ENCODE measurements around the gene EGFL7.

Gene EGFL7

GRCh38 chr9:136685790-136686533 lies 23.2 kb downstream of the EGFL7 start:
- no peak for DNase-seq

DNA sequence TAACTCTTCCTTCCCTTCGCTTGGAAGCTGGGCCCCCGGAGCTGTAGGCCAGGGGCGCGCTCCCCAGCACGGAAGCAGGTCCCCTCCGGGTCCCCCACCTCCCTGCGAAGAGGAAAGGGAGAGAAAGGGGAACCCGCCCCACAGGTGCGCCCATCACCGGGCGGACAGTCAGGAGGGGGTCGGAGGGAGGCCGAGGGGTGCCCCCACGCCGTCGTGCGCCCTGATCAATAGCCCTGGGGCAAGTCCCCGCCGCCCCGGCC lies 23.7 kb downstream of the EGFL7 start:
- no peak for DNase-seq

GRCh38 chr9:136686794-136687711 lies 24.3 kb downstream of the EGFL7 start, which contains the start of gene AGPAT2:
Gene AGPAT2, minus strand, starts transcription at chr9:136687457. Its CDS starts 100 bp downstream, at chr9:136687357.
- DNase-seq, result peak; percentile 88

GRCh38 chr9:136687721-136688223 lies 25.1 kb downstream of the EGFL7 start:
- no peak for DNase-seq

DNA sequence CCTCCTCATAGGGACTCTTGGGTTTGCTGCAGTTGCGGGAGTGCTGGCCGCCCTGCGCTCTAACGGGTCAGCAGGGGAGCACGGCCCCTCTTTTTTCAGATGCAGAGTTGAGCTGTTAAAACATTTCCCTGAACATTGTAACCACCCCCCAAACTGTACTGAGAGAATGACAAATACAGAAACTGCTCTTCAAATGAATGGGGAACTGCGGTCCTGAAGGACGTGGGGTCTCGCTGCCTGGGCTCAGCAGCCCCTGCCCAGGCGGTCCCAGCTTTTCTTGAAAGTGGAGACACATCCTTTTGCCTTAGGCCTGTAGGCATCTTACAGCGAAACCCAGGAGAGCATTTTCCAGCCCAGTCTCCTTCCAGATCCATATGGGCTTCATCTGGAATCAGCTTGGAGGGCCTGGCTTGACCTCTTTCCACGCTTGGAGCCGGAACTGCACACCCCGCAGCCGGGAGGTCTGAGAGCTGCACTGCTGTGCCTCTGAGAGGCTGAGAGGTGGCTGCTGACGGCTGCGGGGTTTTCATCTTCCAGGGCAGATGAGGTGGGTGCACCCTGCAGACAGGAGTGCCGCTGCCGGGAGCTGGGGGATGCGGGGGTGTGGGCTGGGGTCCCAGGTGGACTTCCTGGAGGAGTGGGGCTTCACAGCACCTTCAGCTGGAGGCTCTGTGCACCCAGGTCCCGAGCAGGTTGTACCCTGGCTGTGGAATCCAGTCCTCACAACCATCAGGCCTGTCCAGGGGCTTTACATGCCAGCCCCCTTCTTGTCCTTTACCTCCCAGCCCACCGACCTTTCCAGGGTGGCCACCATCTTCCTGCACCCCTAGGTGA lies 25.8 kb downstream of the EGFL7 start:
- DNase-seq, result no peak

GRCh38 chr9:136689108-136689460 lies 26.4 kb downstream of the EGFL7 start:
- DNase-seq, result no peak

- no peak for DNase-seq
Observed at GRCh38 chr9:136690104-136690805, 27.5 kb downstream of the EGFL7 start.

DNA sequence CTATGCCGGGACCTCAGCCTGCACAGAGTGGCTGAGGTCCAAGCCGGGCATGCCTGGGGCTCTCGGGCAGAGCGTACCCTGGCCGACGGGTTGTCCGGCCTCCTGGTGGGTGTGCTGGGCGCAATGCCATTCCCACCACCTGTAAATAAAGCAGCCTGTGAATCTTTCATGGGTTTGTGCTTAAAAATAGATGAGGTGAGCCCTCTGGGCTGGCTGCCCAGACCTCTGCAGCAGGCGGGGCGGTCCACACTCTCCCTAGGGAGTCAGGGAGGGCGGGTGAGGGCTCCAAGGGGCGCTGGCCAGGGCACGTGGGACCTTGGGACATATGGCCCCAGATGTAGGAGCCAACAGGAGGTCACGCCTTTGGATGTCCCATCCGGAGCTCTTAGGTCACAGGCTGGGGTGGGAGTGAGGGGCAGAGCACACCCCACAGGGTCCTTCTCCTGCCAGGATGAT lies 28.1 kb downstream of the EGFL7 start:
- no peak for DNase-seq

DNA sequence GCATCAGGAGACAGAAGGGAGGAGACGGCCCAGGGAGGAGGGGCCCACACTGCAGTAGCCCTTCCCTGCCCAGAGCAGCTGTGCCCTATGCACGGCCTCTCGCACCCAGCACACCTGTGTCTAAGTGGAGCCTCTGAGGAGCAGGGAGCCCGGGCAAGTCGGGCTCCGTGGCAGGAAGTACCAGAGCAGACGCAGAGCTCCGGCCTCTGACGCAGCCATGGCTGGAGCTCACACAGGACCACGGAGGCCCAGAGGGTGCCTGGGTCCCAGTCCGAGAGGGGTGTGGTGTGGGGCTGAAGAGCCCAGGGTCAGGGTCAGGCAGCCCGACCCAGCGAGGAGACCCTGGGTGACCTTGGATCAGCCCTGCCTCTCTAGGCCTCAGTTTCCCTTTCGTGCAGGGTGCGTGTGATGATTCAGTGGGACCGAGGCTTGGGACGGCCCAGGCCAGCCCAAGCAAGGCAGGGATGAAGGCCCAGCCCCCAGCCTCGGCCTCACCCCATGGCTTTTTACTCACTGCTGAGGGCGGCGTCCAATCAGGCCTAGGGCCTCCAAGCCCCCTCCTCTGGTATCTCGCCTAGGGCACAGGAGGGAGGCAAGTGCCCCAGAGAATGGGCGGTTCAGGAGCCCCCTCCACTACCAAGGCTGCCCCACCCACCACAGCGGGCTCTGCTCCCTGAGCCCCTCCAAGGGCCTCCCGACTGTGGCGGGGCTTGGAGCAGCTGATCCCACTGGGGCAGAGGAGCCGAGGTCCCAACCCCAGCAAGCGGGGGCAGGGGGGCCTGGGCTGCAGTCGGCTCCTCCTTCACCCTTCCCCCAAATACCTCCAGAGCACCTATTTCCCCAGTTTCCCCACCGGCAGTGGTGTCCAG lies 28.8 kb downstream of the EGFL7 start:
- DNase-seq, result no peak

DNA sequence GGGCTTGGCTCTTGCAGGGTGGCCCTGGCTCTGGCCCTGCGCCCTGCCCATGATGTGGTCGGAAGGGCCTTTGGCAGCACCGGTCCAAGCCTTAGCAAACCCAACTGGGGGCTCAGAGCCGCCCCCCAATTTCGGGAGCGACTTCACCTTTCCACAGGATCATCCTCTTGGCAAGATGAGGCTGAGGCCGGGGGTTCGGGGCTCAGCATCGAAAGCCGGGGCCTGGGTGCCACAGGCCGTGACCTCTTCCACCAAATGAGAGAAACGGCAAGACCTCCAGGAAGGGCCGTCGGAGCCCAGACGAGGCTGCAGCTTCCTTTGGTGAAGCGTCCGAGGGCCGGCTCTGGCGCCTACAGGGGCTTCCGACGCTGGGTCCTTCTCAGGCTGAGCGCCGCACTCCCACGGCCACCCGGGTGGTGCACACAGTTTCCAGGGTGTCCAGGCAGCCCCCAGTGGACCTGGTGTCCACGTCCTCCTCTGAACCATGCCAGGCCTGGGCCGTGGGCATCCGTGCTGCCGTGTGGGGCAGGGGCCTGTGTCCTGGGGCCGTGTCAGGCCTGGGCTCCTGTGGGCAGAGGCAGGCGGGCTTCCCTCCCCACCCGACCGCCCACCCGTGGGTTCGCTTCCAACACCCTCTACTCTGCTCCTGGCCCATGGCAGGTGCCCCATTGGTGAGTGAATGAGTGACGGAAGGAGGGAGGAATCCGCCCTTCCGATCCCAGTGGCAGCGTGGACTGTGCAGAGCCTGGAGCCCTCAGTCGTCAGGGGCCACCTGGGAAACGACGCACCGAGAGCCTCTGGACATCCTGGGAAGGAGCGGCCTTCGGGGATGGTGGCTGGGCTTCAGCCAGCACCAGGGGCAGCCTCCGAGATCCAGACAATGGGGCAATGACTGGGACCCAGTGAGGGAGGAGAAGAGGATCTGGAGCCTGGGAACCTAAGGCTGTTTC lies 29.7 kb downstream of the EGFL7 start:
- no peak for DNase-seq

GRCh38 chr9:136693135-136693489 lies 30.4 kb downstream of the EGFL7 start:
- DNase-seq, result no peak

DNA sequence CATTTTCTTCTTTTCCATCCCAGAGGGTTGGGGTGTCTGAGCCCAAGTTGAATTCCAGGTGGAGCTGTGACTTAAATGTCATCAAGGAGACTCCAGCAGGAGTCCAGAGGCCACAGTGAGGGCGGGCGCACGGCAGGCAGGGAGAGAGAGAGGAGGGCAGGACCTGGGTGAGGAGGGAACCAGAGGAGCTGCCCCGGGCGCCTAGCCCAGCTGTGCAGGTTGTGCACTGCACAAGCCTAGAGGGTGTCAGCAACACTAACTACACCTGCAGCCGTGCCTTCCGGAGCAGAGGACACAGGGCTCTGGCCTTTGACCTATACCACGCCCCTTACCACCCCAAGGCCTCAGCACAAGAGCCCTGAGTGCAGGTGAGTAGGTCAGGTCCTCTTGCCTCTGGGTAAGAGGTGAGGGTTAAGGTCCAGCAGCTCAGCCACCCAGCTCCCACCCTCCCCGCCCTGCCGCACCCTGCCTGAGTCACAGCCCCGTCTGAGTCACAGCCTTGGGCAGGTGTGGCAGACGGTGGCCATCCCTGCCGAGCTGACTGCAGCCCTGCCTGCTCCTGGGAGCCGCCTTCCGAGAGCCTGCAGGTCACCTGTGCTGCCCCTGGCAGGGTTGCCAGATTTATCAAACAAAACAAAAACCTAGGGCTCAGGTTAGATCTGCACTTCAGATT lies 30.9 kb downstream of the EGFL7 start:
- DNase-seq, result no peak

DNA sequence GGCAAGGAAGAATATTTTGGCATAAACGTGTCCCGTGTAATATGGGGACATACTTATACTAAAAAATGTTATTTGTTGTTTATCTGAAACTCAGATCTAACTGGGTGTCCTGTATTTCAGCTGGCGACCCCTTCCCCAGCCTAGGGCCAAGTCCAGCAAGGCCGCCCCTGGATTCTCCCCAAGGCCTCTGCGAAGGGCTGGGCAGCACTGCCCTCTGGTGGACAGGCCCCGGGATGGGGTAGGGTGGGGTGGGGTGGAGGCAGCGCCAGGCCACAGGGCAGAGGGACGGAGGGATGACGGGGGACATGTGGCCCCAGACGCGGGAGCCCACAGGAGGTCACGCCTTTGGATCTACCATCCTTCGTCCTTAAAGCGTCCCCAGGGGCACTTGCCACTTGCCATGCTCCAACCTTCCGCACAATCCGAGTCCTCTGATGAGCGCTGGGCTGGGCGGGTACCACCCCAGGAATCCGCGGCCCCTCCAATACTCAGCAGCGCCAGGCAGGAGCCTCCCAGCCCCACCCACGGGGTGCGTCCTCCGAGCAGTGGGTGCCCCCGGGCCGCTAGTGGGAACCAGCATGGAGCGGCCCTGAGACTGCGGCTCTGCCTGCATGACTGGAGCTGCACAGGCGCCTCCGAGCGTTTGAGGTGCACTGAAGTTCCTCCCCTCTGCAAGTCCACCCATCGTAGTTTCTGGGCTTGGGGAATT lies 31.6 kb downstream of the EGFL7 start:
- DNase-seq, result no peak

GRCh38 chr9:136694872-136695247 lies 32.1 kb downstream of the EGFL7 start:
- no peak for DNase-seq

DNA sequence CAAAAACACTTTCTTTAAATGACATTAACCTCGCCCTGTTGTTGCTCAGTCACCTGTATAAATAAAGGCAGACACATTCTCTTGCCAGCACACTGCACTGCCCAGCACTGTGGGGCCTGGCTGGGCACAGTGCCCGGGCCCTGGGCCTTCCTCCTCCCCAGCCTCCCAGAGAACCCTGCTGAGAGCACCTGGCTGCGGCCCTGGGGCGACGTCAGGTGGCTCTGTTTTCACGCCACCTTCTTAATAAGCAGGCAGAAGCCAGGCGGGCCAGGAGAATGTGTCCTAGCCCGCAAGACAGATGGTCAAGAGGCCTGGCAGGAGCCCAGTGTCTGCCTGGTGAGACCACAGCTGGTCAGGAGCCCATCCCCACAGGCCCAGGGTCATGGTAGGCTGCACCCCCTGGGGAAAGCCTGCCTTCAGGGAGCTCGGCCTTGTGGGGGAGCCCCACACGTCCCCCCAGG lies 32.7 kb downstream of the EGFL7 start:
- DNase-seq, result no peak

- no peak for DNase-seq
Observed at GRCh38 chr9:136695955-136696354, 33.2 kb downstream of the EGFL7 start.

DNA sequence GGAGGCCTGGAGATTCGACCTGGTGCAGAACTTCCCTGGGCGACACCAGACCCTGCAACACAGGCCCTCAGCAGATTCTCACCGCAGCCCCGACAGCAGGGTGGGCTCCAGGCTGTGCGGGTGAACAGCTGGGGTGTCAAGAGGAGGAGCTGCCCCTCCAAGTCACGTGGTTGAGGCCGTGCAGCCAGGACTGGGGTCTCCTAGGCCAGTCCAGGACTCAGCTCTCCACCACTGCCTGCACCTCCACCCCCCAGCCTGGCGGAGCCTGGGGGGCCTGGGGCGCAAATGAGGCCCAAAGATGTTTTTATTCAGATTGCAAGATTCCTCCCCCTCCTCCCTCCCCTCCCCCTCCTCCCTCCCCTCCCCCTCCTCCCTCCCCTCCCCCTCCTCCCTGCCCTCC lies 33.8 kb downstream of the EGFL7 start:
- no peak for DNase-seq

DNA sequence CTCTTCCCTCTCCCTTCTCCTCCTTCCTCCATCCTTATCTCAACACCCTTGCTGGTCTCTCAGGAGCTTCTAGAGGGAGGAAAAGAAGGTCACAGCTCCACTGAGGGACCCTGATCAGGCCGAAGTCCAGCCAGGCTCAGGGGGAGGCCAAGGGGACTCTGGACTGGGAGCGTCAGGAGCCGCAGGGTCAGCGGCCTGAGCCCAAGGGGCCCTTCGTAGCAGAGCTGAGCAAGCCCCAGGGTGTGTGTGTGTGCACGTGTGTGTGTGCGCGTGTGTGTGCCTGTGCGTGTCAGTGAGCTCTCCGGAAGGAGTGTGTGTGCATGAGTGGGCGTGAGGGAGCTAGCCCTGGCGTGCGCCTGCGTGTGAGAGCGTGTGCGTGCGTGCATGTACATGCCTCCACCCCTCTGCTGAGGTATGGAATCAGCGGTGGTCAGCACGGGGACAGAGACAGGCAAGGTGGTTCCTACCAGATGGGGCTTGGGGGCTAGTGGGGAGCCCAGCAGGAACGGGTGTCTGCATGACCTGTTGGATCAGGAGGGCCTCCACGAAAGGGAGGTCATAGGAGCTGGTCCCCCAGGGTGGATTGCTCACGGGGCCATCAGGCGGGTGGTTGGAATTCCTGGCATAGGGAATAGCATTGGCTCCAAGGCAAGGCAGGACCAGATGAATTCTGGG lies 34.6 kb downstream of the EGFL7 start:
- peak; percentile 55 for DNase-seq
